GM18909 (cell line): ENCODE data around the gene ARHGEF1.
"Not testable (repeated sequence)": the region's sequence is repeated elsewhere in the genome, so short reads cannot be mapped to it uniquely, and the experiment has no call there.

Source experiments
- ATAC-seq: cut with Tn5 transposase; IDR thresholded peaks from one replicate; pipeline ENCODE4 v1.9.1; 2021; ENCODE audit warnings: mild to moderate bottlenecking; ENCODE audit not compliant: unreplicated experiment, poor library complexity

The ARHGEF1 gene

GRCh38 chr19:41861116-41861768 lies 21.7 kb upstream of the ARHGEF1 start:
- no peak for ATAC-seq

- ATAC-seq: no peak
Measured at GRCh38 chr19:41861846-41862245, 21.1 kb upstream of the ARHGEF1 start.

GRCh38 chr19:41862445-41862986 lies 20.5 kb upstream of the ARHGEF1 start:
- no peak for ATAC-seq

GRCh38 chr19:41863209-41863931 lies 19.6 kb upstream of the ARHGEF1 start:
- ATAC-seq: no peak

GRCh38 chr19:41864374-41864773 lies 18.6 kb upstream of the ARHGEF1 start:
- no peak for ATAC-seq

- ATAC-seq: no peak
Measured at GRCh38 chr19:41866284-41866683, 16.7 kb upstream of the ARHGEF1 start.

GRCh38 chr19:41868120-41868988 lies 14.6 kb upstream of the ARHGEF1 start:
- no peak for ATAC-seq

GRCh38 chr19:41868989-41869300 lies 14.0 kb upstream of the ARHGEF1 start:
- no peak for ATAC-seq

- ATAC-seq: no peak
Measured at GRCh38 chr19:41869374-41869955, 13.5 kb upstream of the ARHGEF1 start.

- ATAC-seq: no peak
Measured at GRCh38 chr19:41870401-41870873, 12.5 kb upstream of the ARHGEF1 start.

GRCh38 chr19:41871573-41872383 lies 11.2 kb upstream of the ARHGEF1 start:
- peak; percentile 47 for ATAC-seq

GRCh38 chr19:41872384-41872774 lies 10.6 kb upstream of the ARHGEF1 start:
- no peak for ATAC-seq

- ATAC-seq: no peak
Measured at GRCh38 chr19:41872775-41873647, 10.0 kb upstream of the ARHGEF1 start.

- not testable (repeated sequence) for ATAC-seq
Measured at GRCh38 chr19:41875973-41876372, 7.0 kb upstream of the ARHGEF1 start.

- ATAC-seq: peak; percentile 69
Measured at GRCh38 chr19:41876847-41877832, 5.8 kb upstream of the ARHGEF1 start, which contains the start of gene CD79A. Gene CD79A, plus strand, starts transcription at chr19:41877279. Its CDS starts 26 bp downstream, at chr19:41877305.

GRCh38 chr19:41877916-41878905 lies 4.8 kb upstream of the ARHGEF1 start:
- ATAC-seq: no peak
